Astrocyte (in vitro differentiated cells and primary cell): ENCODE results near the gene GABRP. TPM values are rescaled to one million over a fixed set of nuclear protein-coding genes. Genes with fewer than 3 reads are reported as not detected.
"Not testable (repeated sequence)": the region's sequence is repeated elsewhere in the genome, so short reads cannot be mapped to it uniquely, and the experiment has no call there.

Experiments
- DNase-seq: peaks from one replicate; pipeline ENCODE4 v3.0.0-alpha.2; 2010; ENCODE audit warnings: low read depth
- FAIRE-seq: peaks from 2 replicates; lab custom pipeline; 2011; peaks lifted over from hg19 to GRCh38; lab: Jason Lieb, UNC
- H2AFZ ChIP-seq: 2 replicates; pipeline ENCODE4 v1.6.0; 2012; ENCODE audit warnings: low read depth, low read length, inconsistent platforms
- H3K27ac ChIP-seq: 2 replicates; pipeline ENCODE4 v1.5.1; 2011; ENCODE audit warnings: low read depth, low read length, inconsistent platforms
- H3K27me3 ChIP-seq: 2 replicates; pipeline ENCODE4 v1.6.0; 2011; ENCODE audit warnings: low read length, inconsistent platforms; ENCODE audit not compliant: insufficient read depth
- H3K36me3 ChIP-seq: 2 replicates; pipeline ENCODE4 v1.5.1; 2011; ENCODE audit warnings: low read length, inconsistent platforms; ENCODE audit not compliant: insufficient read depth
- H3K4me1 ChIP-seq: 2 replicates; pipeline ENCODE4 v1.5.1; 2011; ENCODE audit warnings: low read length, inconsistent platforms; ENCODE audit not compliant: insufficient read depth
- H3K4me2 ChIP-seq: 2 replicates; pipeline ENCODE4 v1.6.0; 2012; ENCODE audit warnings: low read length, inconsistent platforms
- H3K4me3 ChIP-seq: 2 replicates; pipeline ENCODE4 v1.5.1; 2011; ENCODE audit warnings: low read depth, mild to moderate bottlenecking, low read length, inconsistent platforms; ENCODE audit not compliant: insufficient read depth
- H3K79me2 ChIP-seq: 2 replicates; pipeline ENCODE4 v1.6.0; 2012; ENCODE audit warnings: mild to moderate bottlenecking, low read length, inconsistent platforms; ENCODE audit not compliant: insufficient read depth
- H3K9ac ChIP-seq: 2 replicates; pipeline ENCODE4 v1.6.0; 2012; ENCODE audit warnings: mild to moderate bottlenecking, low read length, inconsistent platforms
- H3K9me3 ChIP-seq: 2 replicates; pipeline ENCODE4 v1.5.1; 2012; ENCODE audit warnings: low read depth, mild to moderate bottlenecking, low read length, inconsistent platforms; ENCODE audit not compliant: insufficient read depth
- H4K20me1 ChIP-seq: 2 replicates; pipeline ENCODE4 v1.6.0; 2012; ENCODE audit warnings: low read length, inconsistent platforms; ENCODE audit not compliant: insufficient read depth
- H3K27ac Mint-ChIP-seq: one replicate; pipeline ENCODE4 v1.8.0; 2021; ENCODE audit warnings: mild to moderate bottlenecking, mixed read lengths; ENCODE audit not compliant: unreplicated experiment
- H3K27me3 Mint-ChIP-seq: one replicate; pipeline ENCODE4 v1.8.0; 2021; ENCODE audit warnings: low read depth, mixed read lengths; ENCODE audit not compliant: unreplicated experiment
- H3K36me3 Mint-ChIP-seq: one replicate; pipeline ENCODE4 v1.8.0; 2021; ENCODE audit warnings: low read depth, mixed read lengths; ENCODE audit not compliant: unreplicated experiment
- H3K4me1 Mint-ChIP-seq: one replicate; pipeline ENCODE4 v1.8.0; 2021; ENCODE audit warnings: low read depth, mixed read lengths; ENCODE audit not compliant: unreplicated experiment
- H3K4me3 Mint-ChIP-seq: one replicate; pipeline ENCODE4 v1.8.0; 2021; ENCODE audit warnings: mild to moderate bottlenecking, moderate library complexity, mixed read lengths; ENCODE audit not compliant: unreplicated experiment
- H3K9me3 Mint-ChIP-seq: one replicate; pipeline ENCODE4 v1.8.0; 2021; ENCODE audit warnings: mild to moderate bottlenecking, mixed read lengths; ENCODE audit not compliant: unreplicated experiment
- EZH2 ChIP-seq: IDR thresholded peaks from 2 replicates; pipeline ENCODE4 v1.6.1; 2012; ENCODE audit warnings: mild to moderate bottlenecking, low read length, inconsistent platforms; ENCODE audit not compliant: insufficient read depth
- total RNA-seq: library from RNA; stranded (reverse); gene quantifications from 2 replicates; pipeline ENCODE4 v1.2.1, GENCODE V29; 2021
- TF ChIP-seq, protein P1 (sequence below): IDR thresholded peaks from 2 replicates; pipeline ENCODE4 v1.5.1; 2011; ENCODE audit warnings: low read depth, mild to moderate bottlenecking, inconsistent platforms, low read length, moderate library complexity; ENCODE audit not compliant: insufficient read depth

The GABRP gene
- total RNA-seq, 1 donor from 2014 or later, result 0.45 TPM

DNA sequence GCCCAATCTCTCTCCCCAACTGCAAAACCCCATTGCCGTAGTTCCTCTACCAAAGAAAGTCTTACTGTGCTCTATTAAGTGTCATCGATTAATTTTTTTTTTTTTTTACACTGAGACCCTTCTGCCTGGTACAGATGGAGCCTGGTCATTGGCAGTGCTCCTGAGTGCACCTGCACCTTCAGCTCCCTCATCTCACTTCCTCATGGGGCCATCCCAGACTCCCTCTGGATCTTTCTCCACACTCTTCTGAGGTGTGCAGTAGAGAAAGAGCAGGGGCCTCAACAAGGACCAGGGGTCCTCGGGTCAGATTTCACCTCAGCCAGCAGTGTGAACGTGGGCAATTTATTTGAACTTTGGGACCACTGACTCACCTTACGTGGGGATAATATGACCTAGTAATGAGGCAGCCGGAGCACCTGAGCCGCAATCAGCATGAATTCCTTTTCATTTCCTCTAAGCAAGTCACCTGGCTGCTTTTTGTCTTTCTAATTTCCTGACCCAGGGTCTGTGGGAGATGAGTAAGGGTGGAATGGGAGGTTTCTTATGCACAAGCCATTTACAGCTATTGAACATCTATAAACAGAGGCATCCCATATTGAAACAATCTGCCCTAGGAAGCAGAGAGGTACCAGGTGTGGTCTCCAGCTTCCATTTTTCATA lies 22.3 kb upstream of the GABRP start:
- H2AFZ ChIP-seq, result no peak overlapping the region
- no peaks in the 10 kb centered on the region for H3K4me1 ChIP-seq
- no peaks in the 10 kb centered on the region for H3K27me3 ChIP-seq
- H3K36me3 ChIP-seq, result no peaks in the 10 kb centered on the region
- peaks cover 1% of the 10 kb centered on the region for H3K9me3 Mint-ChIP-seq
- H3K4me1 Mint-ChIP-seq, result peaks cover 18% of the 10 kb centered on the region
- H3K4me3 Mint-ChIP-seq, result no peak overlapping the region
- H3K27ac Mint-ChIP-seq, result no peak overlapping the region
- FAIRE-seq, result no peak
- H4K20me1 ChIP-seq, result no peaks in the 10 kb centered on the region
- H3K4me3 ChIP-seq, result no peak overlapping the region
- H3K27ac ChIP-seq, result no peak overlapping the region
- no peaks in the 10 kb centered on the region for H3K79me2 ChIP-seq
- no peak for TF ChIP-seq EZH2
- TF ChIP-seq, protein P1, sequence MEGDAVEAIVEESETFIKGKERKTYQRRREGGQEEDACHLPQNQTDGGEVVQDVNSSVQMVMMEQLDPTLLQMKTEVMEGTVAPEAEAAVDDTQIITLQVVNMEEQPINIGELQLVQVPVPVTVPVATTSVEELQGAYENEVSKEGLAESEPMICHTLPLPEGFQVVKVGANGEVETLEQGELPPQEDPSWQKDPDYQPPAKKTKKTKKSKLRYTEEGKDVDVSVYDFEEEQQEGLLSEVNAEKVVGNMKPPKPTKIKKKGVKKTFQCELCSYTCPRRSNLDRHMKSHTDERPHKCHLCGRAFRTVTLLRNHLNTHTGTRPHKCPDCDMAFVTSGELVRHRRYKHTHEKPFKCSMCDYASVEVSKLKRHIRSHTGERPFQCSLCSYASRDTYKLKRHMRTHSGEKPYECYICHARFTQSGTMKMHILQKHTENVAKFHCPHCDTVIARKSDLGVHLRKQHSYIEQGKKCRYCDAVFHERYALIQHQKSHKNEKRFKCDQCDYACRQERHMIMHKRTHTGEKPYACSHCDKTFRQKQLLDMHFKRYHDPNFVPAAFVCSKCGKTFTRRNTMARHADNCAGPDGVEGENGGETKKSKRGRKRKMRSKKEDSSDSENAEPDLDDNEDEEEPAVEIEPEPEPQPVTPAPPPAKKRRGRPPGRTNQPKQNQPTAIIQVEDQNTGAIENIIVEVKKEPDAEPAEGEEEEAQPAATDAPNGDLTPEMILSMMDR, result no peak
- no peak overlapping the region for H3K9ac ChIP-seq
- H3K9me3 ChIP-seq, result no peaks in the 10 kb centered on the region
- H3K27me3 Mint-ChIP-seq, result peaks cover 25% of the 10 kb centered on the region
- no peak for DNase-seq
- no peak overlapping the region for H3K4me2 ChIP-seq
- no peaks in the 10 kb centered on the region for H3K36me3 Mint-ChIP-seq

DNA sequence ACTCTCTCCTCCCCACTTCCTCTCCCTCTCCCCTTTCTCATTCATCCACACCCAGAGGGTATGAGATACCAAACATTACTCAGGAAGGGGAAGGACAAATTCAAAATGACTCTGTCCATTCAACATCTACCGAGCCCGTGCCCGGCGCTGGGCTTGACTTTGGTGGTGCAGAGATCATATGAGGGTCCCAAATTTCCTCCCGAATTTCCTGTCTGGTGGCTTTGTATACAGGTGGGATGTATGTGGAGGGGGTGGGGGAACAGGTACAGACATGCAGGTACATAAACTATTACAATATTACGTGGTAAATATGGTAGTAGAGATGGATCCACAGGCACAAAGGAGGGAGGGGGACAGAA lies 21.8 kb upstream of the GABRP start:
- Histone ChIP-seq H3K27ac (no peak overlapping the region), H3K36me3 (no peaks in the 10 kb centered on the region), H3K9me3 (no peaks in the 10 kb centered on the region), H3K9ac (no peak overlapping the region), H3K4me3 (no peak overlapping the region), H3K4me1 (no peaks in the 10 kb centered on the region), H3K79me2 (no peaks in the 10 kb centered on the region), H2AFZ (no peak overlapping the region), H4K20me1 (no peaks in the 10 kb centered on the region), H3K27me3 (no peaks in the 10 kb centered on the region), H3K4me2 (no peak overlapping the region)
- no peak for FAIRE-seq
- no peaks in the 10 kb centered on the region for H3K36me3 Mint-ChIP-seq
- TF ChIP-seq, protein P1, result no peak
- TF ChIP-seq EZH2, result no peak
- H3K27me3 Mint-ChIP-seq, result peaks cover 24% of the 10 kb centered on the region
- peaks cover 1% of the 10 kb centered on the region for H3K9me3 Mint-ChIP-seq
- DNase-seq, result no peak
- H3K4me1 Mint-ChIP-seq, result peaks cover 16% of the 10 kb centered on the region
- no peak overlapping the region for H3K27ac Mint-ChIP-seq
- H3K4me3 Mint-ChIP-seq, result no peak overlapping the region

DNA sequence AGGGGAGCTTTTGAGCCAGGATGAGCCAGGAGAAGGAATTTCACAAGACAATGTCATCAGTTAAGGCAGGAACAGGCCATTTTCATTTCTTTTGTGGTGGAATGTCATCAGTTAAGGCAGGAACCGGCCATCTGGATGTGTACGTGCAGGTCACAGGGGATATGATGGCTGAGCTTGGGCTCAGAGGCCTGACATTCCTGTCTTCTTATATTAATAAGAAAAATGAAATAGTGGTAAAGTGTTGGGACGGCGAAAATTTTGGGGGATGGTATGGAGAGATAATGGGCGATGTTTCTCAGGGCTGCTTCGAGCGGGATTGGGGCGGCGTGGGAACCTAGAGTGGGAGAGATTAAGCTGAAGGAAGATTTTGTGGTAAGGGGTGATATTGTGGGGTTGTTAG lies 21.2 kb upstream of the GABRP start:
- H3K27ac Mint-ChIP-seq, FAIRE-seq: not testable (repeated sequence)

DNA sequence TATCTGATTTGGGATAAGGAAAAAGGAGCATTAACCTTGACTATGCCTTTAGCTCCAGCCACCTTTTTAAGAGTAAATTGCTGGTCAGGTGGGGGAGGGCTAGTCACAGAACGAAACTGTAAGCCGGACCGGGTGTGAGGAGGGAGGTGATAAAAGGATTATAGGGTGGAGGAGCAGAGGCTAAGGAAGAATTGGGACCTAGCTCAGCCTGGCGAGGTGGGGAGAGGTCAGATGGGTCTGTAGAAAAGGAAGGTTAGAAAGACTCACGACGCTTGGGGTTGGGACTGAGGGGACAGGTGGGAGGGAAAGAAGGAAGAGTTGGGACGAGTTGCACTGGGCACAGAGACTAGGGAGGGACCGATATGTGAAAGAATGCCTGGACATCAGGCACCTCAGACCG lies 17.7 kb upstream of the GABRP start:
- not testable (repeated sequence) for H3K27ac ChIP-seq, H4K20me1 ChIP-seq, H3K36me3 ChIP-seq, H3K4me3 ChIP-seq, H3K79me2 ChIP-seq, FAIRE-seq, DNase-seq, H3K4me1 Mint-ChIP-seq, H3K4me1 ChIP-seq, H3K36me3 Mint-ChIP-seq, H3K9me3 Mint-ChIP-seq, H3K9me3 ChIP-seq, H3K27ac Mint-ChIP-seq, H2AFZ ChIP-seq, H3K27me3 ChIP-seq, H3K4me3 Mint-ChIP-seq, H3K4me2 ChIP-seq, H3K9ac ChIP-seq
- peaks cover 25% of the 10 kb centered on the region for H3K27me3 Mint-ChIP-seq

More for the DNA sequence above, 21.2 kb upstream of the GABRP start:
- H4K20me1 ChIP-seq, H3K9me3 Mint-ChIP-seq, H3K4me3 ChIP-seq, H3K36me3 ChIP-seq, H3K9me3 ChIP-seq, H3K36me3 Mint-ChIP-seq, H2AFZ ChIP-seq, H3K9ac ChIP-seq, DNase-seq, H3K4me3 Mint-ChIP-seq, H3K4me1 ChIP-seq, H3K27me3 ChIP-seq, H3K4me2 ChIP-seq, H3K27ac ChIP-seq, H3K4me1 Mint-ChIP-seq, H3K79me2 ChIP-seq: not testable (repeated sequence)
- H3K27me3 Mint-ChIP-seq, result peaks cover 24% of the 10 kb centered on the region
